KMS-11 (cell line): Measurements from ENCODE around the gene IFIT5.
"Not testable (repeated sequence)": the region's sequence is repeated elsewhere in the genome, so short reads cannot be mapped to it uniquely, and the experiment has no call there.

Experiments
- H2AFZ ChIP-seq: fragments of 200-600 bp; sonication (generic); 2 replicates; pipeline ENCODE4 v1.6.1; 2016; ENCODE audit warnings: antibody characterized with exemption, mixed run types, low read depth
- H3K27ac ChIP-seq: fragments of 200-600 bp; sonication (generic); 2 replicates; pipeline ENCODE4 v1.6.1; 2016; ENCODE audit warnings: mild to moderate bottlenecking, mixed run types
- H3K27me3 ChIP-seq: fragments of 200-600 bp; sonication (generic); 2 replicates; pipeline ENCODE4 v1.6.1; 2017; ENCODE audit warnings: mild to moderate bottlenecking, low read depth, mixed run types, moderate library complexity; ENCODE audit not compliant: insufficient read depth
- H3K36me3 ChIP-seq: fragments of 200-600 bp; sonication (generic); 2 replicates; pipeline ENCODE4 v1.6.1; 2017; ENCODE audit warnings: mild to moderate bottlenecking, mixed run types; ENCODE audit not compliant: insufficient read depth
- H3K4me1 ChIP-seq: fragments of 200-600 bp; sonication (generic); 2 replicates; pipeline ENCODE4 v1.6.1; 2016; ENCODE audit warnings: mild to moderate bottlenecking, low read depth, mixed run types; ENCODE audit not compliant: poor library complexity, severe bottlenecking
- H3K4me2 ChIP-seq: fragments of 200-600 bp; sonication (generic); 2 replicates; pipeline ENCODE4 v1.7.0; 2016; ENCODE audit warnings: mild to moderate bottlenecking, mixed run types
- H3K4me3 ChIP-seq: fragments of 200-600 bp; sonication (generic); IDR thresholded peaks from 2 replicates; pipeline ENCODE4 v1.6.1; 2017; ENCODE audit warnings: low read depth, low read length, mixed read lengths; ENCODE audit not compliant: insufficient read depth
- H3K79me2 ChIP-seq: fragments of 200-600 bp; sonication (generic); 2 replicates; pipeline ENCODE4 v1.6.1; 2016; ENCODE audit warnings: low read depth, mixed run types; ENCODE audit not compliant: insufficient read depth
- H3K9ac ChIP-seq: fragments of 200-600 bp; sonication (generic); 2 replicates; pipeline ENCODE4 v1.6.1; 2016; ENCODE audit warnings: mild to moderate bottlenecking, mixed run types
- H4K20me1 ChIP-seq: fragments of 200-600 bp; sonication (generic); 2 replicates; pipeline ENCODE4 v1.6.1; 2016; ENCODE audit warnings: mild to moderate bottlenecking, mixed run types; ENCODE audit not compliant: insufficient read depth
- CTCF ChIP-seq: fragments of 200-600 bp; sonication (generic); conservative IDR thresholded peaks from 2 replicates; pipeline ENCODE4 v1.6.1; 2017; ENCODE audit warnings: low read depth, mild to moderate bottlenecking, antibody characterized with exemption, low read length, moderate library complexity, mixed read lengths

The IFIT5 gene

DNA sequence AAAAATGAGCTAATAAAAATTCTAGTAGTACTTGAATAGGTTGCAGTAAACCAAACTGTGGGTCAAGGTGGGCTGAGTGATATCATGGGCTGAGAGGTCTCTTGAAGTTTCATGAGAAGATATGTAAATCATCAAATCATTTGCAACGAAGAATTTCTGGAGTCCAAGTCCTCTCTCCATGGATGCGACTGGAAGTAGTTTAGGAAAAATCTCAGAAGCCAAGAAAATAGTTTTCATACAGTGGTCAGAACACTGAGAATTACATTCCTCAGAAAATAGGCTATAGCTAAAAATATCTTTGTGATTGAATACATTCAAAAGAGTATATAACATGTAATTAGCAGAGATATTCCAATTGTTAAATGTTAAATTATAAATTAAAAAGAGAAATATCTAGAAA lies 25.6 kb upstream of the IFIT5 start:
- peaks cover 51% of the 10 kb centered on the region for H3K4me1 ChIP-seq

GRCh38 chr10:89389254-89389653 lies 25.1 kb upstream of the IFIT5 start:
- no peaks in the 10 kb centered on the region for H4K20me1 ChIP-seq
- H3K9ac ChIP-seq = no peak overlapping the region
- no peaks in the 10 kb centered on the region for H3K27me3 ChIP-seq
- no peak overlapping the region for H3K27ac ChIP-seq
- peaks cover 55% of the 10 kb centered on the region for H3K4me1 ChIP-seq
- peak; percentile 27; the same call in 1 of the 2 replicates for TF ChIP-seq CTCF
- no peak overlapping the region for H3K4me3 ChIP-seq
- no peak overlapping the region for H2AFZ ChIP-seq
- no peaks in the 10 kb centered on the region for H3K79me2 ChIP-seq
- no peak overlapping the region for H3K4me2 ChIP-seq
- no peaks in the 10 kb centered on the region for H3K36me3 ChIP-seq

More for the DNA sequence above, 25.6 kb upstream of the IFIT5 start:
- Histone ChIP-seq H4K20me1 (no peaks in the 10 kb centered on the region), H3K79me2 (no peaks in the 10 kb centered on the region), H3K4me3 (no peak overlapping the region), H2AFZ (no peak overlapping the region), H3K27ac (no peak overlapping the region), H3K36me3 (no peaks in the 10 kb centered on the region), H3K9ac (no peak overlapping the region), H3K27me3 (no peaks in the 10 kb centered on the region), H3K4me2 (no peak overlapping the region)
- no peak for TF ChIP-seq CTCF

DNA sequence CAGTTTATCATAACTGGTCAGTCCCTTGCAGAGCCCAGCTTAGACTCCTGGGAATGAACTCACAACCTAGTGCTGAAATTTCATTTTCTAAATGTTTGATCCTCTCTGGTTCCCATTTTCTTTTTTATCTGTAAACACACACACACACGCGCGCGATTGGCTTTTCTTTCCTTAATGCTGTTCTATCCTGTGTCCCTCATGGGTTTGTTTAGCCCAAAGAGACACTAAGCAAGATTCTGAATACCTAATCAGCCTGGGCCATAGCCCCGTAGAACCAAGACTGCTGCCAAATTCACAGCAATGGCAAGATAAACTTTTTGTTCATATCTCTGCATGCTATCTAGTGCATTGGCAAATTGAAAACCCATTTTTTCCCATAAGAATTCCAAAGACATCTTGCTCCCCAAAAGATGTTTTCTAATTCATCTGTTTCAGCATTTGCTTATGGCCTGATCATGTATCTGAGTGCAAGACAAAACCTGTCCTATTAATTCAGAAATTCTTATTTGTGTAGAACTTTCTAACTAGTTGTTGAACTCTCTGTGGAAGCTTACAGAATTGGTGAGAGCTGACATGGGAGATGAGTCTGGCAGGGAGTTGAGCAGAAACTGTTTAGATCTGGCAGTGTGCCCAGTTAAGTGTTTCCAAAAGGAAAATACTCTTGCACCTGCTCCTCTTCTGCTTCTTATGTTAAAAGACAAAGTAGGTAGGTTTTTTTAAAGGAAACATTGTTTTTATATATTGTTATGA lies 23.7 kb upstream of the IFIT5 start:
- no peak overlapping the region for H2AFZ ChIP-seq
- H3K4me2 ChIP-seq = peak overlapping the region; percentile 67
- no peak overlapping the region for H3K4me3 ChIP-seq
- no peak for TF ChIP-seq CTCF
- H3K36me3 ChIP-seq = no peaks in the 10 kb centered on the region
- H3K9ac ChIP-seq = no peak overlapping the region
- H3K27me3 ChIP-seq = no peaks in the 10 kb centered on the region
- no peak overlapping the region for H3K27ac ChIP-seq
- H4K20me1 ChIP-seq = no peaks in the 10 kb centered on the region
- peaks cover 55% of the 10 kb centered on the region for H3K4me1 ChIP-seq
- no peaks in the 10 kb centered on the region for H3K79me2 ChIP-seq

DNA sequence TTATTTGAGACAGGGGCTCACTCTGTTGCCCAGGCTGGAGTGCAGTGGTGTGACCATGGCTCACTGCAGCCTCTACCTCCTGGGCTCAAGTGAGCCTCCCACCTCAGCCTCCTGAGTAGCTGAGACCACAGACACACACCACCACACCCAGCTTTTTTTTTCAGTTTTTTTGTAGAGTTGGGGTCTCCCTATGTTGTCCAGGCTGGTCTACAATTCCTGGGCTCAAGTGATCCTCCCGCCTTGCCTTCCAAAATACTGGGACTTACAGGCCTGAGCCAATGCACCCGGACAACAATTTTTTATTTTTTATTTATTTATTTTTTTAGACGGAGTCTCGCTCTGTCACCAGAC lies 23.2 kb upstream of the IFIT5 start:
- H2AFZ ChIP-seq, H3K4me3 ChIP-seq, H3K9ac ChIP-seq, H3K27me3 ChIP-seq, H3K36me3 ChIP-seq, H4K20me1 ChIP-seq, H3K79me2 ChIP-seq, H3K27ac ChIP-seq: not testable (repeated sequence)
- H3K4me2 ChIP-seq = peak overlapping the region; percentile 67
- H3K4me1 ChIP-seq = peaks cover 55% of the 10 kb centered on the region
